Stimulated activated CD8-positive, alpha-beta memory T cell treated with anti-CD3 and anti-CD28 coated beads, Interleukin-7, amount 100 ng/mL, for 48 hours (primary cell): ENCODE results near the gene CHST11.

Source experiments
- DNase-seq, 2 donors: peaks; one replicate each; pipeline ENCODE4 v3.0.0-alpha.2; 2020; ENCODE audit warnings: low read depth in 1 of 2; ENCODE audit errors: extremely low read depth in 1 of 2

The CHST11 gene

GRCh38 chr12:104624529-104624928 is 167.8 kb downstream of the CHST11 start:
- no peak for DNase-seq

DNA sequence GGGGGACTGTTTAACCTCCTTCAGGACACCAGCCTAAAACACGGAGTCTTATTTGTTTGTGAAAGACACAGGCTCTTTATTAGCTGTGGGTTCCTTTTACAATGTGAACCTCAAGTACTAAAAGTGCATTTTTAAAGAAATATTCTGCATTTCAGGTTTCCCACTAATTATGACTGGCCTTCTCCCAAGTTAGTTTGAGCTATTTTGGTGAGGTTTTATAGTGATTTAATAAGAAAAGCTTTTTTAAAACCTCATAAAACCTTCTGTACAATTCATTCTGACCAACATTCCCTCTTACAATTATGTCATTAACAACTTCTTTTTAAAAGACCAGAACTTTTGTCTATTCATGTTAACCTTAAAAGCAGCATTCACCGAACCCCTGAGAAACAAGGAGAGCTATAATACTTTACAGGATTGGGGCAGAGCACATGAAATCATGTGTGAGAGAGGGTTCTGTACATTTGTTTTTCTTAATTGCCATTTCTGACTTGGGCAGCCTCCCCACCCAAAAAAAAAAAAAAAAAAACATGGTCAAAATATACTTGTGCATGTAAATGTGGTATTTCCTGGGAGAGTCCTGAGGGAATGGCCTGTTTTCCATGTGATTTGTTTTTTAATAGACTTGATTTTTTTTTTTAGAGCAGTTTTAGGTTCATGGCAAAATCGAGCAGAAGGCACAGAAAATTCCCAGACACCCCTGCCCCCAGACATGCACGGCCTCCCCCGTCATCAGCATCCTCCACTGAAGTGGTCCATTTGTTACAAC is 169.5 kb downstream of the CHST11 start:
- DNase-seq = no peak

- no peak for DNase-seq
These were observed 170.7 kb downstream of the CHST11 start for GRCh38 chr12:104627231-104627989.

- no peak for DNase-seq
These were observed 171.5 kb downstream of the CHST11 start for GRCh38 chr12:104627990-104628830.

DNA sequence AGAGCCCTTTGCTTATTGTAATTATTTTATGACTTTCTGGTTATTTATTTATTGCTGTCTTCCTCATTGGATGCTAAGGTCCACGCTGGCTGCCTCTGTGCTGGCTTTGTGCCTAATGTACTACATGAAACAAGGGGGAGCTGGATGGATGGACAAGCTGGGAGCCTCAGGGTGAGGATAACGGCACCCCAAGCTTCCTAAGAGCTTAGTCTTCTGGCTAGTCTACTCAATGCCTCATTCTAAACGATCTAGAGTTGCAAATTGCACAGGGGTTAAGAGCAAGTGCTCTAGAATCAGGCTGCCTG is 172.0 kb downstream of the CHST11 start:
- no peak for DNase-seq

DNA sequence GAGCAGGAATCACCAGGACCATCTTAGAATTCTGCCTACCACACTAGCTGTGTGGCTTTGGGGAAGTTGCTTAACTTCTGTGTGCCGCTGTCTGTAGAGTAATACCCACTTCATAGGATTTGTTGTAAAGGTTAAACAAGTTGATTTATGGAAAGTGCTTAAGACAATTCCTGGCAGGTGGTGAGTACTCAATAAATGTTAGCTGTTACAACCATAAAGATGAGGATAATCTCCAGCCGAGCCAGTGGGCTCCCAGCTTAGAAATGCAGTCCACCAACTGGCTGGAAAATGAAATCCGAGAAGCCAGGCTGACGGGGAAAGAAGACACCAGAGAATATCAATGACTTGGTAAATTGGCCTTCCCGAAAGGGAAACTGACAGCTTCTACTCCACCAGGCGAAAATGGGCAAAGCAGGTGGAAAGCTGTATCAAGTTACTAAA is 173.5 kb downstream of the CHST11 start:
- DNase-seq = no peak

- no peak for DNase-seq
These were observed 175.1 kb downstream of the CHST11 start for GRCh38 chr12:104631867-104632266.

DNA sequence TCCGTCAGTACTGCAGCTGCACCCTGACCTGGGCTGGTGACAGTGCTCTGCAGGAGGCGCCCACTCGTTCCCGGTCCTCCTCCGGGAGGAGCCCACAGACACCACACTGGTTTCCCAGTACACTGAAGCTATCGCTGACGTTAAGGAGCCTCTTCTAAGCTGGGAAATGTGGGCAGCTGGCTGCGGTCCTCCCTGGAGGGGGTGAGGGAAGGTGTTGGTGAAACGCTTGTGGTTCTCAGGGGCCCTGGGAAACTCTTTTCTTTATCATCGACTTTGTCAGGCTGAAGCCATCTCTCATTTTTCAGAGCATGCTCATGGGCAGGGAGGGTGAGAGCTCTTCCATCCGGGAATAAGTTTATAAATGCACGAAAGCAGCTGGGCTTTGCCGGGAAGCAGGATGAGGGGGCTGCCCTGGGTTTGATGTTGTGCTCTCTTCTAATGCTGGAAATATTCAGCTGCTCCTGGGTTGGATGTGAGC is 176.0 kb downstream of the CHST11 start:
- peak in 1 of 2 donors; percentile 20 for DNase-seq

- DNase-seq = no peak
These were observed 177.3 kb downstream of the CHST11 start for GRCh38 chr12:104634044-104634443.

- DNase-seq = no peak
These were observed 178.1 kb downstream of the CHST11 start for GRCh38 chr12:104634852-104635251.

GRCh38 chr12:104635607-104636343 is 179.0 kb downstream of the CHST11 start:
- DNase-seq = no peak

DNA sequence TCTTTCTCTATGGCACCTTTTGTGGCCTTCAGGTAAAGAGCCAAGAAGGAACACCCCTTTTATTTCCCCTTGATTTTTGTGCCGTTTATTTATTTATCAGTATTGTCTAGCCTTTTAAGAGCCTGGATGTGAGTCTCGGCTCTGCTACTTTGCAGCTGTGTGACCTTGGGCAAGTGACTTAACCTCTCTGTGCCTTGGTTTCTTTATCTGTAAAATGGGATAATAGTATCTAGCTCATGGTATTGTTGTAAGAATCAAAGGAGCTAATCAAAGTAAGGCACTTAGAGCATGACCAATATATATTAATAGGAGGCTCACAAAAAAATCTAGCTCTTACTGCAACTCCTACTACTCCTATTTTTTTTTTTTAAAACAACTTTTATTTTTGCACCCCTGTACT is 179.7 kb downstream of the CHST11 start:
- DNase-seq = no peak

DNA sequence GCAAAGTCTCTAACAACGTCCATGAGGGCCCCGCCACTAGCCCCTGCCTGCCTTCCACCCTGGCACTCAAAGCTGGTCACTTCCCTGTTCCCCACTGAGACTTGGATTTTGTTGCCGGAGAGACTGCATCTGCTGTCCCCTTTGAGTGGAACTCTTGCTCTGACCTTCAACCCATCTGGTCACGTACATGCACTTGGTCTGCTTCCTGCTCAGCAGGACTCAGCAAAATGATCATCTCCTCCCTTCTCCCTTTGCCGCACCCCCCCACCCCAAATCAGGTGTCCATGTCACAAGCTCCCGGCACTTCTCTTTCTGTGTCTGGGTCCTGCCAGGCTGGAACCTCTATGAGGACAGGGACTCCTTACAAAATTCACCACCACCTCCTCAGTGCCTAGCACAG is 180.9 kb downstream of the CHST11 start:
- no peak for DNase-seq

GRCh38 chr12:104638218-104638850 is 181.6 kb downstream of the CHST11 start:
- DNase-seq = no peak

- DNase-seq = no peak
These were observed 182.1 kb downstream of the CHST11 start for GRCh38 chr12:104638851-104639240.

DNA sequence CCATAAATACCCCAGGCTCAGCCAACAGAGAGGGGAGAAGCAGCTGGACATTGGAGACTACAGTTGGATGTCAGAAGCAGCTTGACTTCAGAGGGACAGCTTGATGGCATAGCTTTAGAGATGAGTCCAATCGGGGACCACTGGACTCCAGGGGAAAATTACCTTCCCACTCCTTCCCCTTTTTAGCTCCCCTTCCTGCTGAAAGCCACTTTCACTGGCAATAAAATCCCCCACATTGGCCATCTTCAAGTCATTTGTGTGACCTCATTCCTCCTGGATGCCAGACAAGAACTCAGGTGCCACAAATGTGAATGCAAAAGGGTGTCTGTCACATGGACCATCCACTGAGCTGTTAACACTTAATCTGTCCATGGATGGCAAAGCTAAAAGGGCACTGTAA is 184.2 kb downstream of the CHST11 start:
- DNase-seq = no peak

GRCh38 chr12:104641862-104642261 is 185.1 kb downstream of the CHST11 start:
- DNase-seq = no peak

DNA sequence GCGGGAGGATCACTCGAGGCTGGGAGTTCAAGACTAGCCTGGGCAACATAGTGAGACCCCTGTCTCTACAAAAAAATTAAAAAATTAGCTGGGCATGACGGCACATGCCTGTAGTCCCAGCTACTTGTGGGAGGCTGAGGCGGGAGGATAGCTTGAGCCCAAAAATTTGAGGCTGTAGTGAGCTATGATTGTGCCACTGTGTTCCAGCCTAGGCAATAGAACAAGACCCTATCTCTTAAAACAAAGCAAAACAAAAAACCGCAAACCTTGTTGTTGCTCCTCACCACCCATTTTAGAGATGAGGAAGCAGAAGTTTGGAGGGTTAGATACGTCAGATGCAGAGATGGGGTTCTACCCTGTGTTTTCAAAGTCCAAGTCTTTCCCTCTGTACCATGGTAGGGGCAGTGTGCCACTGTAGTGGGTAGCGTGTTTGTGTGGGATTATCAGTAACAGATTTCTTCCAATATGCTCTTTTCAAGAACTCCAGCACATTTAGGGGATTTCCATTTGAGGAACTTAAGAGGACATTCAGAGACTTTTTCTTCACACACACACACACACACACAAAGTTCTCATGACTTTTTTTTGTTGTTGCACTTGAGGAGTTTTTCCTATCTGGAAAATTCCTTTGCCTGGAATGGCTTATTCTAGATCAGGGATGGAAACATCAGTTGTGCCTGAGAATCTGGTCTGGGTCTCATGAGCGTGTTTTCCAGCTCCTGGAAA is 186.5 kb downstream of the CHST11 start:
- DNase-seq = no peak

DNA sequence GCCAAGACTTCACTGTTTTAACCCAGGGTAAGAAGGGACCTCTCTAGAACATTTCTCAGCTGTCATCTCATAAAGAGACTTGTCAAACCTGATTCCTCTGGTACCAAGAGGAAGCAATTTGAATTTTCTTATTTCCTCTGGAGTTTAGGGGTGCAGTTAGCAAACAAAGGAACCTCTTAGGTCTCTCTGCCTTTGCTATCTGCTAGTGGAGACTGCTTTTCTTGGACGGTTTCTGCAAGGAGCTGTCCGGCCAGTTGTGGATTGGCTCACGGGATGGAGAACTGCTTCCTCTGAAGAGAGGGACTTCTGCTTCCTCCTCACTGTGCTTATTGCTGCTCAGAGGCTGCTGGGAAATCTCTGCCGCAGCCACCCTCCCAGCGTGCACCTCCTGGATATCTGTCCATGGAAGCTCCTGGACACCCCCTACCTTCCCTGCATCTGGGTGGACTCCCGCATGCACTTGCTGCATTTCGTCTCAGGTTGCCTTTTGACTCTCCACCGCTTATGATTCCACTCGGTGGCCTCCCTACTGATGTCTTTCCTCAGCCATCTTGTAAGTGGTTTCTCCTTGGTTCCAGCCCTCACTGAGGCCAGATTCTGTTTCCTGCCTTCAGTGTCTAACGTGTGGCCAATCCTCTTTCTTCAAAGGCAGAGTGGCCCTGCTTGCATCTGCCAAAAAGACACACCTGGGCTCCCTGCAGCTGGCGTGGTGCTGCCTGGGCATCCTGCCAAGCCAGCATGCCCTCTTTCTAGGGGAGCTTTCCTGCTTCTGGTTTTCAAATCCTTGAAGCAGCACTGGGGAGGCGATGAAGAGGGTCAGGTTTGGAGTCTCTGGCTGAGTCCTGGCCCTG is 187.3 kb downstream of the CHST11 start:
- no peak for DNase-seq
